T1000 (cell line): Measurements from ENCODE around the gene LGALS4.
A peak's percentile ranks its signal among the peaks of the same experiment; 100 is the strongest.
"Not testable (repeated sequence)": the region's sequence is repeated elsewhere in the genome, so short reads cannot be mapped to it uniquely, and the experiment has no call there.

Experiments used
- DNase-seq: peaks from one replicate; lab custom pipeline; 2025; ENCODE audit warnings: mixed read lengths; lab: John Stamatoyannopoulos, UW

Gene LGALS4

GRCh38 chr19:38770228-38770948, 42.4 kb downstream of the LGALS4 start:
- not testable (repeated sequence) for DNase-seq

GRCh38 chr19:38769635-38770211, 43.0 kb downstream of the LGALS4 start:
- DNase-seq, result peak; percentile 14

- no peak for DNase-seq
Measured at GRCh38 chr19:38766276-38767047, 46.3 kb downstream of the LGALS4 start.

GRCh38 chr19:38765214-38765613, 47.5 kb downstream of the LGALS4 start:
- DNase-seq, result no peak

GRCh38 chr19:38763795-38764220, 48.9 kb downstream of the LGALS4 start:
- no peak for DNase-seq

GRCh38 chr19:38761884-38762389, 50.8 kb downstream of the LGALS4 start:
- DNase-seq, result not testable (repeated sequence)

GRCh38 chr19:38760805-38761517, 51.8 kb downstream of the LGALS4 start:
- not testable (repeated sequence) for DNase-seq

GRCh38 chr19:38759590-38760003, 53.1 kb downstream of the LGALS4 start:
- DNase-seq, result no peak

- not testable (repeated sequence) for DNase-seq
Measured at GRCh38 chr19:38754196-38754595, 58.5 kb downstream of the LGALS4 start.

GRCh38 chr19:38753783-38754182, 59.0 kb downstream of the LGALS4 start:
- DNase-seq, result not testable (repeated sequence)
